IPS-18c (cell line): ENCODE data around the gene AADACL4.
"Not testable (repeated sequence)": the region's sequence is repeated elsewhere in the genome, so short reads cannot be mapped to it uniquely, and the experiment has no call there.

Source experiments
- H3K4me3 ChIP-seq: 2 replicates; pipeline ENCODE4 v1.7.0; 2013; ENCODE audit warnings: low read depth, mild to moderate bottlenecking, low read length, moderate library complexity; ENCODE audit not compliant: insufficient read depth
- H3K9me3 ChIP-seq: one replicate; pipeline ENCODE4 v1.6.1; 2013; ENCODE audit warnings: mild to moderate bottlenecking, low read length, moderate library complexity; ENCODE audit not compliant: control insufficient read depth, insufficient read depth

The AADACL4 gene

DNA sequence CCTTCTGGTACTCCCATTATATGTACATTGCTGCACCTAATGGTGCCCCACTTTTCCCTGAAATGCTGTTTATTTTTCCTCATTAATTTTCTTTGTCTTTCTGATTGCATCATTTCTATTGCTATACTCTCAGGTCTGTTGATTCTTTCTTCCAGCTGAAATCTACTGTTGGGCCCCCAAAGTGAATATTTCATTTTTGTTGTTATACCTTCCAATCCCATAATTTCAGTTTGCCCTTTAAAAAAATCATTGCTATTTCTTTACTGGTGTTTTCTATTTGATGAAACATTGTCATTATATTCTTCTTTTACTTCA is 3.0 kb upstream of the AADACL4 start:
- no peak overlapping the region for H3K4me3 ChIP-seq
- H3K9me3 ChIP-seq = peaks cover 22% of the 10 kb centered on the region

DNA sequence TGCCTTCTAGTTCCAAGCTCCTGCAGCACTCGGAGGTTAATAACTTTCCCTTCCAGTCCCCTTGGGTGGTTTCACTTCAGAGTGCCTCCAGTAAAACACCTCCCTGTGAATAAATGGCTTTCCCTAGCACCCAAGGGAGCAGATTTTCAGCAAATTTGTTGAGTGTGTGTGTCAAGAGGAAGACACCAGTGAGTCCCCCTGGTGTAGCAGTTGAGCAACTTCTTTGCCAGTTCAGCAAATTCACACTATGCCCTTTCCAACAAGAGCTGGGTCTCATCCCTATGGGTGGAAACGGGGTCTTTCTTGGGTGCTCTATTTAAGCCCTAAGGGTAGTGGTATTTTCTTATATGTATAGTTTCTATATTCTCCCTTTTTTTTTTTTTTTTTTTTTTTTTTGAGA is 806 bp upstream of the AADACL4 start:
- Histone ChIP-seq H3K9me3 (peaks cover 22% of the 10 kb centered on the region), H3K4me3 (no peak overlapping the region)

DNA sequence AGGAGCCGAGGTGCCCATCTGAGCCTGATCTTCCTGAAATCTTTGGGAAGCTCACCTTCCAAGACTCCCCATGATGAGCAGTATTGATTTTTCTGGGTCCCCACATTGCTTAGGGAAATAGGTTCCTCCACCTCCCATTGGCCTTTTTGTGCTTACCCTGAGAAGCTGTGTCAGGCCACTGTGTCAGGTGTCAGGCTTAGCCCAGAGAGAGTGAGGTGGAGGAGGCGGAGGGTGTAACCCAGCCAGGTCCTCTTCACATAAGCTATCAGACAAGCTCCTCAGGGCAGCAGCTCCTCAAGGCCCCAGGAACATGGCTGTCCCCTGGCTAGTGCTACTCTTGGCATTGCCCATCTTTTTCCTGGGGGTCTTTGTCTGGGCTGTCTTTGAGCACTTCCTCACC is 352 bp downstream of the AADACL4 start:
- Histone ChIP-seq H3K9me3 (peaks cover 12% of the 10 kb centered on the region), H3K4me3 (no peak overlapping the region)

DNA sequence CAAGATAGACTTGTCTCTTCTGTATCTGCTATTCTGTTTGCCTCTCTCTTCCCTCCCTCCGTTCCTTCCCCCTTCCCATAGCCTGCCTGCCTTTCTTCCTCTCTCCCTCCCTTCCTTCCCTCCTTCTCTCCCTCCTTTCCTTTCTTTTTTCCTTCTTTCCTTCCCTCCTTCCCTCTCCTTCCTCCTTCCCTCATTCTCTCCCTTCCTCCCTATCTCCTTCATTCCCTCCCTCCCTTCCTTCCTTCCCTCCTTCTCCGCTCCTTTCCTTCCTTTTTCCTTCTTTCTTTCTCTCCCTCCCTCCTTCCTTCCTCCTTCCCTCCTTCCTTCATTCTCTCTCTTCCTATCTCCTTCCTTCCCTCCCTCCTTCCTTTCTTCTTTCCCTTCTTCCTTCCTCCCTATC is 944 bp downstream of the AADACL4 start:
- peaks cover 6% of the 10 kb centered on the region for H3K9me3 ChIP-seq
- H3K4me3 ChIP-seq = no peak overlapping the region

DNA sequence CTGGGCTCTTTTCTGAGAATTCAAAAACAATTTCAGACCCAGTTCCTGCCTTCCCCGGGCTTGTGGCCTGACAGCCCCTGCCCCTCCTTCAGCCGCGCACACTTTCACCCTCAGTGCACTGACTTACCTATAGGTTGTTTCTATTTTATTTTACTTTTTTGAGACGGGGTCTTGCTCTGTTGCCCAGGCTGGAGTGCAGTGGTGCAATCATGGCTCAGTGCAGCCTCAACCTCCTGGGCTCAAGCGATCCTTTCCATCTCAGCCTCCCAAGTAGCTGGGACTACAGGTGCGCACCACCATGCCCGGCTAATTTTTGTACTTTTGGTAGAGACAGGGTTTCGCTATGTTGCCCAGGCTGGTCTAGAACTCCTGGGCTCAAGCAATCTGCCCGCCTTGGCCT is 1.5 kb downstream of the AADACL4 start:
- H3K4me3 ChIP-seq, H3K9me3 ChIP-seq: not testable (repeated sequence)

DNA sequence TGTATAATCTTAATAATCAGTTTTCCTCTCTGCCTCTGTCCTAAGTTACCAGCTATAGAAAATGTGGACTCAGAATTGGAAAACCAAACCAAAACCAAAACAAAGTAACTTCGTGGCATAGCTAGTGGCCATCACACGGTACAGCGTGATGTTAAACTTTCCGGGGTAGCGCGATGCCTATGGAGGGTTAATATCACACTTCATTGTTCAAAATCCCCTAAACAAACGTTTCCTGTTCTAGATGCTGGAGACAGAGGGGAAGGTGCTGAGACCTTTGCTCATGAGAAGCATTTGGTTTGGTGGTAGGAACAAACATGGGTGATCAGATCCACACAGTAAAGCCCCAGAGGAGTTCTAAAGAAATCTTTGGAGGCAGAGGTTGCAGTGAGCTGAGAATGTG is 4.9 kb downstream of the AADACL4 start:
- Histone ChIP-seq H3K9me3 (no peaks in the 10 kb centered on the region), H3K4me3 (no peak overlapping the region)

DNA sequence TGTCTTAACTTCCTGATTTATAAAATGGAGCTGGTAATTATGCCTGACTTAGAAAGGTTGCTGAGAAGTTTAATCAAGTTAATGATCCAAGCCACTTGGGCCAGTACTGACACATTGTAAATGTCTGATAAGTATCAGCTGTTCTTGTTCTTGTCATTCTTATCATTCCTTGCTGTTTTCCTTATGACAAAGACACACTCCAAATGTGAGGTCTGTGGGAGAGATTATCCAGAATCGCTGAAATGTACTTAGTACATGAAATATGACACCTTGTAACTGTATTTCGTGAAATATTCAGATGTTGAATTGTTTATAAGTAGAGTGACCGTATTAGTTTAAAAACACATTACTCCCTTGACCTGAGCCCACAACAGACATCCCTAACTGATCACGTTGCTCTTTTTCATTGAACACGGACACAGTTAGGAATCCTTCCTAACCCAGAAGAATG is 6.1 kb downstream of the AADACL4 start:
- no peaks in the 10 kb centered on the region for H3K9me3 ChIP-seq
- no peak overlapping the region for H3K4me3 ChIP-seq

DNA sequence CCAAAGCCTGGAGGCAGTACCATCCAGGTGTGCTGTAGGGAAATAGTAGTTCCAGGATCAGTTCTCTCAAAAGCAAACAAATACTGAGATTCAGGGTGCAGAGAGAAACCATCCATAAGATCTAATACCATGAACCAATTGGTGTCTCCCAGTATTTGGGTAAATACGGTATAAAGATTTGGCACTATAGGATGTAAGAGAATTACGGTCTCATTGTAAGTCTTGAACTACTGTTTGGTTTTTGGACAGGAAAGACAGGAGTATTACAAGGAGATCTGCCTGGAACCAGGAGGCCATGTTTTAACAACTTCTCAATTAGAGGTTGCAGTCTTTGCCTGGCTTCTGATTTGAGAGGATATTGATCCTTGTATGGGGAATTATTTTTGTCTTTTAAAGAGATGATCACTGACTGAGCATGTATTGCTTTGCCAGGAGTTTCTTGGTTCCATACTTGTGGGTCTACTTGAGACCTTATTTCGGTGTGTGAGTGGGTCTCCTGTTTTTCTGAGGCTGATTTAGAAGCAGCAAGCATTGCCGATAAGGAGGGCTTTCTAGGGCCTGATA is 10.2 kb downstream of the AADACL4 start:
- no peaks in the 10 kb centered on the region for H3K9me3 ChIP-seq
- no peak overlapping the region for H3K4me3 ChIP-seq

DNA sequence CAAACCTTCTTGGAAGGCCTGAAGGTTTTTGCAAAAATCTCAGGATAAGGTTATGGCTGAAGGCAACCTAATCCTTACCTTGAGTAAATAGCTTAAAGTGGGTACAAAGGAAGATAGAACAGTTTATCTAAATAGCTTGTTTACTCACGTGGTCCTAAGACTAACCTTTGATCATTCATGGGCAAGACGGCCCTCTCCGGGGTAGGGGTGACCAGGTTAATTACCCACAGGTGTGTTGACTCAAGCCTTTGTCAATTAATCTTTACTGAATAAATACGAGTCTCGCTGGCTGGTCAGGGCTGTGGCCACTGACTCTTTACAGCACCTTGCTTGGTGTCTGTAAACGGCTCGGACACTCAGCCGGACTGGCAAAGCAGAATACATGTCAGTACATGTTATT is 10.8 kb downstream of the AADACL4 start:
- H3K9me3 ChIP-seq = no peaks in the 10 kb centered on the region
- no peak overlapping the region for H3K4me3 ChIP-seq

DNA sequence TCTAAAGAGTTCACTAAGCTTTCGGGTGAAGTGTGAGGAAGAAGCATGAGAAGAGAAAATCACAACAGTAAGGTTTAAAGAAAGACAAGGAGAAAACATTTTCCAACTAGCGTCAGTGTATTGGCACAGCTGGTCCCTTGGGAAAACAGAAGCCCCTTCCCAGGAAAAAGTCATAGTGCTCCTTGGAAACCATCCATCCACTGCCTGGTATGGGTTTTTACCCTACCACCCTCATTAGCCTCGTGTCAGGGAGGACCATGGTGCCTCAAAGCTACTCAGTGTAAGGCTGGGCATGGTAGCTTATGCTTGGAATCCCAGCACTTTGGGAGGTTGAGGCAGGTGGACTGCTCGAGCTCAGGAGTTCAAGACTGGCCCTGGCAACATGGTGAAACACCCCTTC is 12.7 kb downstream of the AADACL4 start:
- no peak overlapping the region for H3K4me3 ChIP-seq
- no peaks in the 10 kb centered on the region for H3K9me3 ChIP-seq

DNA sequence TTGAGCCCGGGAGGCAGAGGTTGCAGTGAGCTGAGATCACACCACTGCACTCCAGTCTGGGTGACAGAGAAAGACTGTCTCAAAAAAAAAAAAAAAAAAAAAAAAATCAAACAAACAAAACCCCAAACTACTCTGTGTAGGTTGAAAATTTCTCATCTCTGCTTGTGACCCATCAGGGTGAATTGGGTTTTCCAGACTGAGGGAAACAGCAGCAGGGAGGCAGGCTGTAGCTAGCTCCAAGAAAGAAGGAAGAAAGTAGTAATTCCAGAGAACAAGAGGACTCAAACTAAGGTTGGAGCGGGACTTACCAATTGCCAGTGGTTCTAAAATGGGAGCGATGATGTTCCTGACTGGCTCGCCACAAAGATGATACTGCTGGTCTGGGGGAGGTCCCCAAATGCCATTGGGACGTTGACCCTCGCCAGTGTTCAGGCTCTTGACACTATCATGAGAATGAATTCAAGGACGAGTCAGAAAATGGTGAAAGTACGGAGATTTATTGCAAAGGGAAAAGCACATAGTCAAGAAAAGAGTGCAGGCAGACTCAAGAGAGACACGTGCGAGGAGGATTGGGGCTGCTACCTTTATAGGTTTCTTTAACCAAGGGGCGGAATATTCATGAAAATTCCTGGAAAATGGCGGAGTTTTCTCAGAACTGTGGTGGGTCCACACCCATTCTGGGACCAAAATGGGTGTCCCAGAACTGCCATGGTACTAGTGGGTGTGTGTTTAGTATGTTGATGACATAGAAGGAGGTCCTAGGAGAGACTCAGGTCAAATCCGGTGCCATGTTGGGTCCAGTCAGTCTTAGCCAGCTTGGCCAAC is 13.4 kb downstream of the AADACL4 start:
- no peaks in the 10 kb centered on the region for H3K9me3 ChIP-seq
- H3K4me3 ChIP-seq = no peak overlapping the region

DNA sequence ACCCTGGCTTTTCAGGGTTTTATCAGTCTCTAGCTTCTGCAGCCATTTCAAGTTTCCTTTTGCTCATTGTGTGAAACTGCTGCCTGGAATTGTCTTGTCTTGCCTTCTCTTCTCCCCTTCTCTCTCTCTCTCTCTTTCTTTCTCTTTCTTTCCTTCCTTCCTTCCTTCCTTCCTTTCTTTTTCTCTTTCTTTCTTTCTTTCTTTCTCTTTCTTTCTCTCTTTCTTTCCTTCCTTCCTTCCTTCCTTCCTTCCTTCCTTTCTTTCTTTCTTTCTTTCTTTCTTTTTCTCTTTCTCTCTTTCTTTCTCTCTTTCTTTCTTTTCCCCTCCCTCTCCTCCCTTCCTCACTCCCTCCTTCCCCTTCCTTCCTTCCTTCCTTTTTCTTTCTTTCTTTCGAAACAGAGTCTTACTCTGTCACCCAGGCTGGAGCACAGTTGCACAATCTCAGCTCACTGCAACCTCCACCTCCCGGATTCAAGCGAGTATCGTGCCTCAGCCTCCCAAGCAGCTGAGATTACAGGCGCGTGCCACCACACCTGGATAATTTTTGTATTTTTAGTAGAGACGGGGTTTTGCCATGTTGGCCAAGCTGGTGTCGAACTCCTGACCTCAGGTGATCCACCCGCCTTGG is 14.1 kb downstream of the AADACL4 start:
- H3K4me3 ChIP-seq, H3K9me3 ChIP-seq: not testable (repeated sequence)

DNA sequence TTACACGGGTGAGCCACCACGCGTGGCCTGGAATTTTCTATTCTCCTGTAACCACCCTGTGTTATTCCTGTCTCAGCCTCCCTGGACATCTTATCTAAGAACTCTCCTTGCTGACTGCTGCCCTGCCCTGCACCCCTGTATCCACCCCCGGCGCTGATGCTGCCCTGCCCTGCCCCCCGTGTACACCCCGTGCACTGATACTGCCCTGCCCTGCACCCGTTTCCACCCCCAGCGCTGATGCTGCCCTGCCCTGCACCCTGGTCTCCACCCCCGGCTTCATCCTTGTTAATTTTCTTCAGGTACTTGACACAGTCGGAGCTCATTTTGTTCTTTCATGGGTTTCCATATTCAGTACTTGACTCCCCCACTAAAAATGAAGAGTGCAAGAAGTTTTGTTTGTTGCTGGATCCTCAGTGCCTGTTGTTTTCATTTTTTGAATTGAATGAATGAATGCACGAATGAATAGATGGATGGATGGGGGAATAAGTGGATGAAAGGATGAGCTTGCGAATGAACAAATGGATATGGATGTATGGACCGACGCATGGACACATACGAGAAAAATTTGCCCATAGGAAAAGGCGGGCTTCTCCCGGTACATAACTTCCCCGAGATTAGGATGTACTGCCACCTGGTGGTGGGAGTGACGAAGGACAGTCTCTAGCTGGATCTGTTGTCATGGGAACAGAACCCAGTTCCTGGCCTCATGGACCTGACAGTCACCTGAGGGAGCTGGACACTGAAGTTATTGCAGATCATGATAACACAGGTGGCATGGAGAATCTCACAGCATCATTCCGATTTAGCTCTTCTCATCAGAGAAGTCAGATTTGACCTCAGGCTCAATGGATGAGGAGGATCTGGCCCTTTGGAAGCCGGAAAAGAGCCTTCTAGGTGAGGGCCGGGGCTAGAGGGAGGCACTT is 14.9 kb downstream of the AADACL4 start:
- Histone ChIP-seq H3K9me3 (no peaks in the 10 kb centered on the region), H3K4me3 (no peak overlapping the region)

DNA sequence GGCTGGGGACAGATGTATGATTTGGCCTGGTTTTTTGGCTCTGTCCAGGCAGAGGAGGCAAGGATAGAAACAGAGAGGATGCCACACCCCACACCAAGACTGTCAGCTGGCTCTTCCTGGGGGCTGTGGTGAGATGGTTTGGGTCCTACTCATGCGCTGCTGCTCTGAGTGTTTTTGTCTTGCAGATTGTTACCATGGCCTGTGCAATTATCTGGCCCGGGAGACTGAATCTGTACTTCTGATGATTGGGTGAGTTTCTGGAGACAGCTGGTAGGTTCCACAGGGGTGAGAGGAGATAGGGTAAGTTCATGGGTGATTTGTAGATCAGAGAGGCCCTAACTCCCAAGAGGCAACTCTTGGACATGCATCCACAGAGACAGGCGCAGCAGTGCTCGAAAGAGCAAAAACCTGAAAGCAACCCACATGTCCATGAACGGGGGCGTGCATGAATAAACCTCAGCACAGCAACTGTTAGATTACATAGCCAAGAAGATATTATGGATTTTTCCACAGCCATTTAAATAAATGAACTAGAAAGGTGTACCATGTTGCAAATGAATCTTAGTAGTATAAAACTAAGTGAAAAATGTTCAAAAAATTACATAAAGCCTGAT is 17.8 kb downstream of the AADACL4 start:
- Histone ChIP-seq H3K4me3 (no peak overlapping the region), H3K9me3 (no peaks in the 10 kb centered on the region)

DNA sequence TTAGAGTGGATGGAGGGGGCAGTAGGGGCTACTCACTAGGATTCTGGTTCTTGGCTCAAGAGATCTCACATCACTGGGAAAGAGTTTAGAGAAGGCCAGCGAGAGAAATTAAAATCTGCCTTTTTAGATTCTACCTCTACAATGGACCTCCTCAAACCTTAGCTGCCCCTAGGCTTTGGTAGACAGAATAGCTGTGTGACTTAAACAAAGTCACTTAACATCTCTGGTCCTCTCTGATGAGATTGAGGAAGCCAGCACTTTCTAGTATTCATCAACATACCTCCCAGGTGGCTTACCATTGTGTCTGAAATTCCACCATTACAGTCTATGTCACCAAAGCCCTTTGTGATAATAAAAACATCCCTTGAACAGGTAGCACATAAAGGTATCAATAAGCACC is 18.7 kb downstream of the AADACL4 start:
- H3K4me3 ChIP-seq = no peak overlapping the region
- H3K9me3 ChIP-seq = no peaks in the 10 kb centered on the region

DNA sequence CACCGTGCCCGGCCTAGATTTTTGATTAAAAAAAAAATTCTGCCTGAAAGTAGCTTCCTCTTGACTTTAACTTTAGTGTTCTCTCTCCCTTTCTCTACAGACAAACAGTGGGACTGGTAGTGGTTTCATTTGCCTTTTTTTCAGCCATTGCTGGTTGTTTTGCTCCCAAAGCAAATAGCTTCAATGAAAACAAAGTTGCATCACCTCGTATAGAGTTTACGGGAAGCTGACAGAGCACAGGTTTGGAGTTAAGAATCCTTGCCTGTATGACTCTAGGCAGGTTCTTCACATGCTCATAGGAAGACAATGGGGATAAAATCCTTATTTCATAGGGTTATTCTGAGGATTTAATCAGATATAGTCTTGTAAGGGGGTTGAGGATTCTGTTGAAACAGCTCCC is 21.6 kb downstream of the AADACL4 start:
- Histone ChIP-seq H3K4me3 (no peak overlapping the region), H3K9me3 (no peaks in the 10 kb centered on the region)

DNA sequence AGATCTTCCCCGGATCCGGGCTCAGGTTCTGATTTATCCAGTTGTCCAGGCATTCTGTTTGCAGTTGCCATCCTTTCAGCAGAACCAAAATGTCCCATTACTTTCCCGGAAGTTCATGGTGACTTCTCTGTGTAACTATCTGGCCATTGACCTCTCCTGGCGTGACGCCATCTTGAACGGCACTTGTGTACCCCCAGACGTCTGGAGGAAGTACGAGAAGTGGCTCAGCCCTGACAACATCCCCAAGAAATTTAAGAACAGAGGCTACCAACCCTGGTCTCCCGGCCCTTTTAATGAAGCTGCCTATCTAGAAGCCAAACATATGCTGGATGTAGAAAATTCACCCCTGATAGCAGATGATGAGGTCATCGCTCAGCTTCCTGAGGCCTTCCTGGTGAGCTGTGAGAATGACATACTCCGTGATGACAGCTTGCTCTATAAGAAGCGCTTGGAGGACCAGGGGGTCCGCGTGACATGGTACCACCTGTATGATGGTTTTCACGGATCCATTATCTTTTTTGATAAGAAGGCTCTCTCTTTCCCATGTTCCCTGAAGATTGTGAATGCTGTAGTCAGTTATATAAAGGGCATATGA is 22.4 kb downstream of the AADACL4 start:
- Histone ChIP-seq H3K9me3 (no peaks in the 10 kb centered on the region), H3K4me3 (no peak overlapping the region)
